PC-3 (cell line): Measurements from ENCODE around the gene RNU6-1. TPM values are rescaled to one million over a fixed set of nuclear protein-coding genes. Genes with fewer than 3 reads are reported as not detected.

Experiments
- ATAC-seq: fragments of 200-7000 bp; cut with Tn5 transposase; 2 replicates; pipeline ENCODE4 v1.9.1; 2020; ENCODE audit warnings: mild to moderate bottlenecking, moderate library complexity
- BruUV-seq: library from RNA; stranded (reverse); fragments of 400-500 nt; replicated peaks from 2 replicates; lab custom pipeline; 2021; lab: Mats Ljungman, UMichigan
- CTCF ChIA-PET: fragments of 300-600 bp; sonication (Branson Sonifier 250); formaldehyde crosslinking; loops from one replicate; lab custom pipeline; 2022; ENCODE audit warnings: antibody characterized with exemption; lab: Charles Lee
- POLR2A ChIA-PET: fragments of 300-600 bp; sonication (Branson Sonifier 250); formaldehyde crosslinking; loops from one replicate; lab custom pipeline; 2022; ENCODE audit warnings: antibody characterized with exemption; ENCODE audit not compliant: unreplicated experiment; lab: Charles Lee
- DNase-seq: peaks from one replicate; pipeline ENCODE4 v3.0.0-alpha.2; 2015
- H2AFZ ChIP-seq: fragments of 300-600 bp; sonication (generic); 2 replicates; pipeline ENCODE4 v1.6.0; 2016; ENCODE audit warnings: antibody characterized with exemption, low read length
- H3F3A ChIP-seq: fragments of 300-600 bp; sonication (generic); one replicate; pipeline ENCODE4 v1.6.0; 2017; ENCODE audit warnings: antibody characterized with exemption, low read length, control low read depth, mild to moderate bottlenecking; ENCODE audit not compliant: unreplicated experiment
- H3K27ac ChIP-seq: fragments of 300-600 bp; sonication (generic); 2 replicates; pipeline ENCODE4 v1.5.1; 2016; ENCODE audit warnings: mild to moderate bottlenecking, low read length
- H3K27me3 ChIP-seq: fragments of 300-600 bp; sonication (generic); 2 replicates; pipeline ENCODE4 v1.6.1; 2016; ENCODE audit warnings: low read length, mixed read lengths
- H3K36me3 ChIP-seq: fragments of 300-600 bp; sonication (generic); 2 replicates; pipeline ENCODE4 v1.6.1; 2016; ENCODE audit warnings: low read depth, mixed run types, low read length, mixed read lengths
- H3K4me1 ChIP-seq: fragments of 300-600 bp; sonication (generic); 2 replicates; pipeline ENCODE4 v1.5.1; 2016; ENCODE audit warnings: low read length; ENCODE audit not compliant: insufficient read depth
- H3K4me2 ChIP-seq: fragments of 300-600 bp; sonication (generic); 2 replicates; pipeline ENCODE4 v1.6.0; 2016; ENCODE audit warnings: low read length
- H3K4me3 ChIP-seq: fragments of 300-600 bp; sonication (generic); 2 replicates; pipeline ENCODE4 v1.5.1; 2016; ENCODE audit warnings: mild to moderate bottlenecking, low read length, mixed read lengths
- H3K79me2 ChIP-seq: fragments of 300-600 bp; sonication (generic); 2 replicates; pipeline ENCODE4 v1.6.1; 2017; ENCODE audit warnings: low read length, mixed read lengths
- H3K9ac ChIP-seq: fragments of 300-600 bp; sonication (generic); 2 replicates; pipeline ENCODE4 v1.6.0; 2016; ENCODE audit warnings: mild to moderate bottlenecking, low read length
- H3K9me2 ChIP-seq: fragments of 300-600 bp; sonication (generic); replicated peaks from 2 replicates; pipeline ENCODE4 v1.6.1; 2016; ENCODE audit warnings: mixed run types, low read length, mixed read lengths
- H3K9me3 ChIP-seq: fragments of 300-600 bp; sonication (generic); 2 replicates; pipeline ENCODE4 v1.6.1; 2016; ENCODE audit warnings: low read length, mixed read lengths
- H4K20me1 ChIP-seq: fragments of 300-600 bp; sonication (generic); 2 replicates; pipeline ENCODE4 v1.6.1; 2016; ENCODE audit warnings: low read length, mixed read lengths
- CTCF ChIP-seq: fragments of 300-600 bp; sonication (generic); conservative IDR thresholded peaks from 2 replicates; pipeline ENCODE4 v1.5.1; 2017; ENCODE audit warnings: antibody characterized with exemption, low read depth, mild to moderate bottlenecking, low read length
- EZH2 ChIP-seq: fragments of 300-600 bp; sonication (generic); IDR thresholded peaks from one replicate; pipeline ENCODE4 v1.6.1; 2017; ENCODE audit warnings: antibody characterized with exemption, mild to moderate bottlenecking, low read length; ENCODE audit not compliant: unreplicated experiment
- EZH2phosphoT487 ChIP-seq: fragments of 300-600 bp; sonication (generic); IDR thresholded peaks from 2 replicates; pipeline ENCODE4 v1.6.1; 2018; ENCODE audit warnings: mild to moderate bottlenecking, antibody characterized with exemption, low read length, borderline replicate concordance
- intact Hi-C: fragments of 100-400 bp; cut with micrococcal nuclease; formaldehyde crosslinking; loops from 2 replicates; pipeline ENCODE4 v1.9.0; 2023
- total RNA-seq: library from RNA; depleted of rRNA; stranded (reverse); fragments of >200 nt; gene quantifications from 2 replicates; pipeline ENCODE4 v1.2.3, GENCODE V29; 2014

The RNU6-1 gene
- total RNA-seq, 1 experiment from 2014 or later: not detected

GRCh38 chr15:67845974-67846373, 6.1 kb upstream of the RNU6-1 start:
- H3K4me3 ChIP-seq: no peak overlapping the region
- no peak overlapping the region for H3K27ac ChIP-seq
- intact Hi-C loops: no loop called here
- H3F3A ChIP-seq: no peaks in the 10 kb centered on the region
- H3K27me3 ChIP-seq: no peaks in the 10 kb centered on the region
- no peaks in the 10 kb centered on the region for H3K79me2 ChIP-seq
- no peak overlapping the region for H3K4me2 ChIP-seq
- no peak overlapping the region for H3K9ac ChIP-seq
- BruUV-seq: no TSS peak
- no peak overlapping the region for H2AFZ ChIP-seq
- H3K4me1 ChIP-seq: peaks cover 6% of the 10 kb centered on the region; the same call in 1 of the 2 replicates
- no peak for TF ChIP-seq EZH2phosphoT487
- TF ChIP-seq CTCF: no peak
- no peak for TF ChIP-seq EZH2
- DNase-seq: no peak
- POLR2A ChIA-PET: no interaction called here
- H3K36me3 ChIP-seq: no peaks in the 10 kb centered on the region
- no peaks in the 10 kb centered on the region for H4K20me1 ChIP-seq
- ATAC-seq: no peak
- CTCF ChIA-PET: no interaction called here
- H3K9me2 ChIP-seq: no peaks in the 10 kb centered on the region
- H3K9me3 ChIP-seq: no peaks in the 10 kb centered on the region

DNA sequence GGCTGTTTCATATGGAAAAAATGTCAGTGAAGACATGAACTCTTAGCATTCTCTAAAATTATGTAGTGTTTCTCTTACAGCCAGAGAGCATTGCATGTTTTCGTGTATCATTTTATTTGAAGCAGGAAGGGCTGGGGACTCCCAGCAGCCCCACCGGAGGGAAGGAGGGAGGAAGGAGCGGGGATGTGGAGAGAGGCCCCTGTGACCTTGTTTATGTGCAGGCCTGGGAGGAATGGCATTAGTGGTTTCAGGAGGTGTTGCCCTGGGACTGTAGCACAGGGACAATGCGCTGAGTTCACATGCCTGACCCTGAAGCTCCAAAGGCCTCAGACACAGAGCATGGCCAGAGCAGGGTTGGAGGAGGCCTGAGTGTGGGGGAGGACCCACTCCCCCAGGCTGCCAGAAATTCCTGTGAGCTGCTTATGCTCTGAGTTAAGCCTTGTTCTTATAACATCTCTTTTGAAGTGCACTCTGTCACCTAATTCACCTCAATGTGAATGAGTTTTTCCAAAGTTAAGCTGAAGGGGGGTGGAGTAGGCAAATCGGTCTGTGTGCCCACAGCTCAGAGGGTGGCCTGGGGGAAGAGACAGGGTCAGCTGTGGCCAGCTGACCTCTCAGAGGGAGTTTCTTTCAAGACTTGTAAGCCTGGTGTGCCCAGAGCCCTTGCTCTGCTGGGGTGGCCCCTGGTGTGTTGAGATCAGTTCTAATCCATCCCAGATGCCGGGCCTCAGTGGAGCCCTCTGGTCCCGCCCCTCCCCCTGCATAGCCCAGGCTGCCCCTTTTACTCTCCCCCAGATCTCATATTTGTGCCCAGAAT, 3.9 kb upstream of the RNU6-1 start:
- ChIA-PET CTCF (no interaction called here), POLR2A (no interaction called here)
- BruUV-seq: no TSS peak
- H3K27ac ChIP-seq: no peak overlapping the region
- H3K4me3 ChIP-seq: no peak overlapping the region
- H2AFZ ChIP-seq: no peak overlapping the region
- TF ChIP-seq EZH2phosphoT487: no peak
- TF ChIP-seq CTCF: no peak
- H4K20me1 ChIP-seq: no peaks in the 10 kb centered on the region
- H3K9ac ChIP-seq: no peak overlapping the region
- no peaks in the 10 kb centered on the region for H3K36me3 ChIP-seq
- H3K4me2 ChIP-seq: no peak overlapping the region
- ATAC-seq: no peak
- no peaks in the 10 kb centered on the region for H3K27me3 ChIP-seq
- peaks cover 12% of the 10 kb centered on the region for H3K4me1 ChIP-seq
- no peaks in the 10 kb centered on the region for H3F3A ChIP-seq
- H3K9me3 ChIP-seq: no peaks in the 10 kb centered on the region
- intact Hi-C loops: loop anchor here (5.0 kb wide), 1 partner anchor 314 kb away; no protein-coding TSS in a partner anchor
- no peaks in the 10 kb centered on the region for H3K79me2 ChIP-seq
- no peaks in the 10 kb centered on the region for H3K9me2 ChIP-seq
- DNase-seq: no peak

DNA sequence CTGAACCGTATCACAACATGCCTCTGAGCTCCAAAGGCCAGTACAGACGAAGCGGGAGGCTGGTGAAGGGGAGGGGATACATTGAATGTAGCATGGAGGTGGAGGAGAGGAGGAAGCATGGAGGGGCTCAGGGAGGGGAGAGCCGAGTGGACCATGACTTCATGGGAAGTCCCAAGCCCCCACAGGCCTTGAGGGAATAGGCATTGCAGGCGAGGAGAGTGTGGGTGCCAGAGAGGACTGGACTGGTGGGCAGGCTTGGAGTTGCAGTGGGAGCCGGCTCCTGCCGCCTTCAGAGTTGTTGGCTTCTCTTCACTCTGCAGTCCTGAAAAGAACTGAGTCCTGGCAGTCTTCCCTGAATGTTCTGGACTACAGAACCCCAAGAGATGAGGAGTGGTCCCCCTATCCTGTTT, 3.3 kb upstream of the RNU6-1 start:
- no peaks in the 10 kb centered on the region for H3K9me3 ChIP-seq
- no peak for ATAC-seq
- H3K27ac ChIP-seq: no peak overlapping the region
- peaks cover 17% of the 10 kb centered on the region for H3K4me1 ChIP-seq
- TF ChIP-seq CTCF: no peak
- no peak for TF ChIP-seq EZH2
- no peak for TF ChIP-seq EZH2phosphoT487
- no peaks in the 10 kb centered on the region for H4K20me1 ChIP-seq
- no peak overlapping the region for H3K4me3 ChIP-seq
- no peak overlapping the region for H2AFZ ChIP-seq
- no peaks in the 10 kb centered on the region for H3K27me3 ChIP-seq
- H3K36me3 ChIP-seq: no peaks in the 10 kb centered on the region
- no peaks in the 10 kb centered on the region for H3K79me2 ChIP-seq
- no peak overlapping the region for H3K9ac ChIP-seq
- BruUV-seq: no TSS peak
- POLR2A ChIA-PET: no interaction called here
- H3K4me2 ChIP-seq: no peak overlapping the region
- no peaks in the 10 kb centered on the region for H3F3A ChIP-seq
- no peaks in the 10 kb centered on the region for H3K9me2 ChIP-seq
- intact Hi-C loops: loop anchor here (5.0 kb wide), 1 partner anchor 314 kb away; no protein-coding TSS in a partner anchor
- CTCF ChIA-PET: no interaction called here
- DNase-seq: no peak
